ENCODE results near the gene NCOA7. TPM values are rescaled to one million over a fixed set of nuclear protein-coding genes. Genes with fewer than 3 reads are reported as not detected.

The NCOA7 gene
- total RNA-seq, 1 experiment from 2014 or later: 13.8 TPM

DNA sequence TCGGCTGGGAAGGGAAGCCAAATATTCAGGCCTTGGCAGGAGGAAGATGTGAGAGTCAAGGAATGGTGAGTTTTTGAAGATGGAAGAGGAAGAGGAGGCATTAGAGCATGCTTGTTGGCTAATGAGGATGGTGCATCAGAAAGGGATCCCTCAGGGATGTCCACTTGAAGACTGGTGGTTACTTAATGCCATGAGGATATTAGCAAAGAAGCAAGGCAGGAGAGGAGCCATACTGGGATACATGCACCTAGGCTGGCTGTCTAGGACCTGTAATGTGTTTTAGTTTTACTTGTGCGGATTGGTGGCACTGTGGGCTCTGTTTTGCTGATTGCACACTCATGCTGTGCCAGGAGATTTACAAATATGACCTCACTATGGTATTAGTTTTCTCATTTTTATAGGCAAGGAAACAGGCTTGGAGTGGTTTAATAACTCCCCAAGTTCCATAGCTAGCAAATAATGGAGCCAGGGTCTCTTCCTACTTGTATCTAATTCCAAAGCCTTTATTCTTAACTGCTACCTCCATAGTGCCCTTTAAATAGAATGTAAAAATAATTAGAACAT is 37.8 kb downstream of the NCOA7 start:
- H3K9ac ChIP-seq (ENCODE audit: low read length): no peak overlapping the region
- no peaks in the 10 kb centered on the region for H4K20me1 ChIP-seq (ENCODE audit: insufficient read depth)
- DNase-seq (ENCODE audit: low read depth, low spot score): no peak
- no peak overlapping the region for H3K4me3 ChIP-seq (replicated peaks in 1 of 2; ENCODE audit: low read depth in 1 of 2, low read length in 2 of 2)
- ChIA-PET CTCF (no interaction called here), POLR2A (no interaction called here), RAD21 (ENCODE audit: low non-redundant PET in 1 of 2, low total read pairs in 2 of 2, uncharacterized antibody in 2 of 2, unreplicated experiment in 2 of 2) (no interaction called here)
- H2AFZ ChIP-seq (ENCODE audit: low read depth, low read length, poor library complexity, severe bottlenecking): no peak overlapping the region
- BruUV-seq (replicated peaks): no TSS peak
- H3K4me1 ChIP-seq (ENCODE audit: control insufficient read depth in 1 of 2, insufficient read depth in 2 of 2, low read length in 2 of 2): no peaks in the 10 kb centered on the region
- no peak for ATAC-seq
- no peaks in the 10 kb centered on the region for H3K27me3 ChIP-seq (ENCODE audit: insufficient read depth, low read length)
- no peak overlapping the region for H3K4me2 ChIP-seq (ENCODE audit: low read length)
- TF ChIP-seq EZH2 (IDR thresholded peaks at IDR 0.05) (no peak), YY1 (IDR thresholded peaks at IDR 0.05; ENCODE audit: extremely low read depth, insufficient replicate concordance, low read depth, low read length) (no peak), CBX3 (IDR thresholded peaks at IDR 0.05; ENCODE audit: low read depth) (no peak), EGR1 (IDR thresholded peaks at IDR 0.05; ENCODE audit: low read depth) (no peak), JUND (IDR thresholded peaks at IDR 0.05) (no peak), ELF1 (IDR thresholded peaks at IDR 0.05; ENCODE audit: borderline replicate concordance, low read depth) (no peak), CEBPB (IDR thresholded peaks at IDR 0.05; ENCODE audit: low read depth) (no peak), EZH2phosphoT487 (IDR thresholded peaks at IDR 0.05; ENCODE audit: borderline replicate concordance) (no peak)
- TF ChIP-seq, protein P1, sequence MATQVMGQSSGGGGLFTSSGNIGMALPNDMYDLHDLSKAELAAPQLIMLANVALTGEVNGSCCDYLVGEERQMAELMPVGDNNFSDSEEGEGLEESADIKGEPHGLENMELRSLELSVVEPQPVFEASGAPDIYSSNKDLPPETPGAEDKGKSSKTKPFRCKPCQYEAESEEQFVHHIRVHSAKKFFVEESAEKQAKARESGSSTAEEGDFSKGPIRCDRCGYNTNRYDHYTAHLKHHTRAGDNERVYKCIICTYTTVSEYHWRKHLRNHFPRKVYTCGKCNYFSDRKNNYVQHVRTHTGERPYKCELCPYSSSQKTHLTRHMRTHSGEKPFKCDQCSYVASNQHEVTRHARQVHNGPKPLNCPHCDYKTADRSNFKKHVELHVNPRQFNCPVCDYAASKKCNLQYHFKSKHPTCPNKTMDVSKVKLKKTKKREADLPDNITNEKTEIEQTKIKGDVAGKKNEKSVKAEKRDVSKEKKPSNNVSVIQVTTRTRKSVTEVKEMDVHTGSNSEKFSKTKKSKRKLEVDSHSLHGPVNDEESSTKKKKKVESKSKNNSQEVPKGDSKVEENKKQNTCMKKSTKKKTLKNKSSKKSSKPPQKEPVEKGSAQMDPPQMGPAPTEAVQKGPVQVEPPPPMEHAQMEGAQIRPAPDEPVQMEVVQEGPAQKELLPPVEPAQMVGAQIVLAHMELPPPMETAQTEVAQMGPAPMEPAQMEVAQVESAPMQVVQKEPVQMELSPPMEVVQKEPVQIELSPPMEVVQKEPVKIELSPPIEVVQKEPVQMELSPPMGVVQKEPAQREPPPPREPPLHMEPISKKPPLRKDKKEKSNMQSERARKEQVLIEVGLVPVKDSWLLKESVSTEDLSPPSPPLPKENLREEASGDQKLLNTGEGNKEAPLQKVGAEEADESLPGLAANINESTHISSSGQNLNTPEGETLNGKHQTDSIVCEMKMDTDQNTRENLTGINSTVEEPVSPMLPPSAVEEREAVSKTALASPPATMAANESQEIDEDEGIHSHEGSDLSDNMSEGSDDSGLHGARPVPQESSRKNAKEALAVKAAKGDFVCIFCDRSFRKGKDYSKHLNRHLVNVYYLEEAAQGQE (IDR thresholded peaks at IDR 0.05; ENCODE audit: low read depth): no peak
- TF ChIP-seq, protein P2, sequence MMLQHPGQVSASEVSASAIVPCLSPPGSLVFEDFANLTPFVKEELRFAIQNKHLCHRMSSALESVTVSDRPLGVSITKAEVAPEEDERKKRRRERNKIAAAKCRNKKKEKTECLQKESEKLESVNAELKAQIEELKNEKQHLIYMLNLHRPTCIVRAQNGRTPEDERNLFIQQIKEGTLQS (IDR thresholded peaks at IDR 0.05): no peak
- H3K9me2 ChIP-seq (ENCODE audit: insufficient read depth): no peaks in the 10 kb centered on the region
- H3K36me3 ChIP-seq (ENCODE audit: control insufficient read depth in 1 of 2, insufficient read depth in 2 of 2, low read length in 2 of 2): no peaks in the 10 kb centered on the region
- H3K79me2 ChIP-seq (ENCODE audit: insufficient read depth, low read length): no peaks in the 10 kb centered on the region
- no peak overlapping the region for H3K27ac ChIP-seq (ENCODE audit: low read depth, low read length)
- no peaks in the 10 kb centered on the region for H3K9me3 ChIP-seq (ENCODE audit: control insufficient read depth in 1 of 2, insufficient read depth in 1 of 2, low read depth in 1 of 2, low read length in 2 of 2)
- intact Hi-C loops (cut with micrococcal nuclease): no loop called here
